Vagina (tissue), 2 donors: ENCODE data around the gene GPR37L1.

Experiments
- CTCF ChIP-seq, 3 experiments: fragments of 450-650 bp in 2 of 3; fragments of 200-600 bp in 1 of 3; sonication (generic) in 1 of 3; IDR thresholded peaks; one replicate each; pipeline ENCODE4 v1.5.1; 2017 to 2019; ENCODE audit warnings: antibody characterized with exemption in 3 of 3, mild to moderate bottlenecking in 2 of 3, moderate library complexity in 2 of 3
- POLR2A ChIP-seq, 2 donors: fragments of 450-650 bp; IDR thresholded peaks; one replicate each; pipeline ENCODE4 v1.6.1; 2017; ENCODE audit warnings: antibody characterized with exemption in 2 of 2, mild to moderate bottlenecking in 2 of 2, moderate library complexity in 2 of 2
- POLR2AphosphoS5 ChIP-seq, 2 donors: sonication (generic); formaldehyde crosslinking; IDR thresholded peaks; one replicate each; pipeline ENCODE4 v1.9.0; 2017; ENCODE audit warnings: antibody characterized with exemption in 2 of 2, mild to moderate bottlenecking in 2 of 2, low read depth in 1 of 2; ENCODE audit not compliant: insufficient read depth in 1 of 2

DNA sequence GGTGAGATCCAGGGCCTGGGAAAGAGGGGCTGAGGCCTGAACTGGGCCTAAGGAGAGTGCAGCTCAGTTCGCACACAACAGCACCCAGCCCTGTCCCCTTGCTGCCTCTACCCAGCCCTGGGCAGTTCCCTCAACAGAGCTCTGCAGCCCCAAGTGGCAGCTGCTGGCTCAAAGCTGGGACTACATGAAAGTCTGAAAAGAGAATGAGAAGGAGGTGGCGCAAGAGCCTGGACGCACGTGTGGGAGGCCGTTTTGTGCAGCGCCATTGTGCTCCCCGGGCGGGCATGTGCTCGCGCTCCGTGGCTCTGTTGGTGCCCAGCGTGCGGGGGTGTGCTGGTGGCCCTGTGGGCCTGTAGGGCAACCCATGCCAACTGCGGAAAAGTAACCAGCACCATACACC is 10.3 kb downstream of the GPR37L1 start:
- no peak for TF ChIP-seq CTCF (IDR thresholded peaks at IDR 0.05)
- TF ChIP-seq POLR2A (IDR thresholded peaks at IDR 0.05): no peak
- no peak for TF ChIP-seq POLR2AphosphoS5 (IDR thresholded peaks at IDR 0.05; ENCODE audit: insufficient read depth in 1 of 2, low read depth in 1 of 2)
